C4-2B (cell line): Measurements from ENCODE around the gene DLG2.

Experiments
- ZFX ChIP-seq: fragments of 450-650 bp; IDR thresholded peaks from 2 replicates; pipeline ENCODE4 v1.6.1; 2017
- TF ChIP-seq, protein P1 (sequence below): fragments of 450-650 bp; conservative IDR thresholded peaks from 2 replicates; pipeline ENCODE4 v1.5.1; 2017; ENCODE audit warnings: mild to moderate bottlenecking

DNA sequence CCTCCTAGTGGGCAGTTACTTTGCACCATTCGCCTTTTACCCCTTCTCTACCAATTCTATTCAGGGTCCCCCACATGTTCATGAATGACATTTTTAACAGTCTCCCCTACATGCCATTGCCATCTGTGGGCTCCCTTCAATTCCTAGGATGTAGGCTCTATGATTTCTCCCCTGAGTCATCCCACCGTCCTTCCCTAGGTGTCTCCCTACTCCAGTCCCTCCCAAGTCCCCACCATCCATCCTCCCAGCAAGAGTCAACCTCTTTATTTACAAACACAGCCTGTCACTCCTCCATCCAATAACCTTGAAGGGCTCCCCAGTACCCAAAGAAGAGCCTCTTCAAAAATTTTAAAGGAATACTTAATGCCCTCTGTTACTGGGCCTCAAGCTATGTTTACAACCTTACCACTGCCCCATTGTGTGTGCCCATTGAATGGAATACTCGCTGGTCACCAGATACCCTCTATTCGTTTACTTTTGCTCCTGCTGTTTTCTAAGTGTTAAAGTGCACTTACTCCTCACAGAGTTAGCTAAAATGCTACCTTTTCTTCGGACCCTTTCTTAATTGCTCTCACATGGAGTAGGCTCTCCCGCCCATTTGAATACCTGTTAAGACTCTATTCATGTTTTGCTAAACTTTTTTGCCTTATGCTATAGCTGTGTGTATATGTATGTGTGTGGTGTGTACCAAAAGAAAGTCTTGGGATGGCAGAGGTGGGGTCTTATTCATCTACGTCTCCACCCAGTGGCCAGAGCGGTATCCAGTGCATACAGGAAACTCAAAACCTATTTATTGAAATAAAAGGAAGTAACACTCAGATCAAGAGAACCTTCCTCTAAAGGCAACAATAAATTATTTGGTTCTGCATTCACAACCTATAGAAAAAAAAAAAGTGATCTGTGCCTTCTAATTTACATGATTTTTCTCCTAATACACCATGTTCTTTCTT, 2105.2 kb downstream of the DLG2 start:
- TF ChIP-seq, protein P1, sequence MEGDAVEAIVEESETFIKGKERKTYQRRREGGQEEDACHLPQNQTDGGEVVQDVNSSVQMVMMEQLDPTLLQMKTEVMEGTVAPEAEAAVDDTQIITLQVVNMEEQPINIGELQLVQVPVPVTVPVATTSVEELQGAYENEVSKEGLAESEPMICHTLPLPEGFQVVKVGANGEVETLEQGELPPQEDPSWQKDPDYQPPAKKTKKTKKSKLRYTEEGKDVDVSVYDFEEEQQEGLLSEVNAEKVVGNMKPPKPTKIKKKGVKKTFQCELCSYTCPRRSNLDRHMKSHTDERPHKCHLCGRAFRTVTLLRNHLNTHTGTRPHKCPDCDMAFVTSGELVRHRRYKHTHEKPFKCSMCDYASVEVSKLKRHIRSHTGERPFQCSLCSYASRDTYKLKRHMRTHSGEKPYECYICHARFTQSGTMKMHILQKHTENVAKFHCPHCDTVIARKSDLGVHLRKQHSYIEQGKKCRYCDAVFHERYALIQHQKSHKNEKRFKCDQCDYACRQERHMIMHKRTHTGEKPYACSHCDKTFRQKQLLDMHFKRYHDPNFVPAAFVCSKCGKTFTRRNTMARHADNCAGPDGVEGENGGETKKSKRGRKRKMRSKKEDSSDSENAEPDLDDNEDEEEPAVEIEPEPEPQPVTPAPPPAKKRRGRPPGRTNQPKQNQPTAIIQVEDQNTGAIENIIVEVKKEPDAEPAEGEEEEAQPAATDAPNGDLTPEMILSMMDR = peak; percentile 68
- TF ChIP-seq ZFX = no peak
